ENCODE data around the gene GLCE.

- no peak for TF ChIP-seq CTCF (IDR thresholded peaks at IDR 0.05)
- TF ChIP-seq POLR2A (IDR thresholded peaks at IDR 0.05): no peak
- no peak for TF ChIP-seq EP300 (IDR thresholded peaks at IDR 0.05)
Observed at GRCh38 chr15:69132977-69133861, 27.2 kb upstream of the GLCE start.
